Osteocyte (in vitro differentiated cells): ENCODE data around the gene LY6G5C. TPM values are rescaled to one million over a fixed set of nuclear protein-coding genes. Genes with fewer than 3 reads are reported as not detected.
A peak's percentile ranks its signal among the peaks of the same experiment; 100 is the strongest.

Experiments
- DNase-seq: peaks from one replicate; pipeline ENCODE4 v3.0.0; 2021; ENCODE audit warnings: mixed read lengths; ENCODE audit not compliant: unreplicated experiment; ENCODE audit errors: extremely low spot score
- H3K27ac Mint-ChIP-seq: one replicate; pipeline ENCODE4 v1.8.0; 2021; ENCODE audit warnings: mild to moderate bottlenecking, mixed read lengths; ENCODE audit not compliant: unreplicated experiment
- H3K27me3 Mint-ChIP-seq: one replicate; pipeline ENCODE4 v1.8.0; 2021; ENCODE audit warnings: mixed read lengths; ENCODE audit not compliant: unreplicated experiment
- H3K36me3 Mint-ChIP-seq: one replicate; pipeline ENCODE4 v1.8.0; 2021; ENCODE audit warnings: mixed read lengths; ENCODE audit not compliant: unreplicated experiment
- H3K4me1 Mint-ChIP-seq: one replicate; pipeline ENCODE4 v1.8.0; 2021; ENCODE audit warnings: mixed read lengths; ENCODE audit not compliant: unreplicated experiment
- H3K4me3 Mint-ChIP-seq: one replicate; pipeline ENCODE4 v1.8.0; 2021; ENCODE audit warnings: mild to moderate bottlenecking, moderate library complexity, mixed read lengths; ENCODE audit not compliant: unreplicated experiment
- H3K9me3 Mint-ChIP-seq: one replicate; pipeline ENCODE4 v1.8.0; 2021; ENCODE audit warnings: mixed read lengths; ENCODE audit not compliant: unreplicated experiment
- total RNA-seq: library from RNA; stranded (reverse); gene quantifications from 2 replicates; pipeline ENCODE4 v1.2.1, GENCODE V29; 2021
- TF ChIP-seq, protein P1 (sequence below): fragments of 200-600 bp; sonication (generic); IDR thresholded peaks from 2 replicates; pipeline ENCODE4 v1.5.0; 2021; ENCODE audit warnings: antibody characterized with exemption, mild to moderate bottlenecking, moderate library complexity

The LY6G5C gene
- total RNA-seq, 1 donor from 2014 or later = 3.9 TPM

DNA sequence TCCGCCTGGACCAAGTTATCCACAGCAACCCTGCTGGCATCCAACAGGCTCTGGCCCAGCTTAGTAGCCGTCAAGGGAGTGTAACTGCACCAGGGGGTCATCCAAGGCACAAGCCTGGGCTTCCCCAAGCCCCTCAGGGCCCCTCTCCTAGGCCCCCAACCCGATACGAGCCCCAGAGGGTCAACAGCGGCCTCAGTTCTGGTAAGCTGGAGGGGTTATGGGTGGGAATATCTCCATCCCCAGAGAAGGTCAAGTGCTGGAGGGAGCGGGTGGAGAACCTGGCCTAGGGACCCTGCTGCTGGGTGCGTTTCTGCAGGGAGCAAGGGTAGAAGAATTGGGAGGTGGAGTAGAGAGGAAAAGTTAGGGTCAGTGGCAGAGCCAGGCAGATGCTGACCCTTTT, 47.4 kb downstream of the LY6G5C start:
- Mint-ChIP-seq H3K4me3 (no peak overlapping the region), H3K27me3 (no peaks in the 10 kb centered on the region), H3K9me3 (no peaks in the 10 kb centered on the region), H3K4me1 (peaks cover 2% of the 10 kb centered on the region), H3K36me3 (peaks cover 43% of the 10 kb centered on the region), H3K27ac (peak overlapping the region; percentile 31)
- TF ChIP-seq, protein P1, sequence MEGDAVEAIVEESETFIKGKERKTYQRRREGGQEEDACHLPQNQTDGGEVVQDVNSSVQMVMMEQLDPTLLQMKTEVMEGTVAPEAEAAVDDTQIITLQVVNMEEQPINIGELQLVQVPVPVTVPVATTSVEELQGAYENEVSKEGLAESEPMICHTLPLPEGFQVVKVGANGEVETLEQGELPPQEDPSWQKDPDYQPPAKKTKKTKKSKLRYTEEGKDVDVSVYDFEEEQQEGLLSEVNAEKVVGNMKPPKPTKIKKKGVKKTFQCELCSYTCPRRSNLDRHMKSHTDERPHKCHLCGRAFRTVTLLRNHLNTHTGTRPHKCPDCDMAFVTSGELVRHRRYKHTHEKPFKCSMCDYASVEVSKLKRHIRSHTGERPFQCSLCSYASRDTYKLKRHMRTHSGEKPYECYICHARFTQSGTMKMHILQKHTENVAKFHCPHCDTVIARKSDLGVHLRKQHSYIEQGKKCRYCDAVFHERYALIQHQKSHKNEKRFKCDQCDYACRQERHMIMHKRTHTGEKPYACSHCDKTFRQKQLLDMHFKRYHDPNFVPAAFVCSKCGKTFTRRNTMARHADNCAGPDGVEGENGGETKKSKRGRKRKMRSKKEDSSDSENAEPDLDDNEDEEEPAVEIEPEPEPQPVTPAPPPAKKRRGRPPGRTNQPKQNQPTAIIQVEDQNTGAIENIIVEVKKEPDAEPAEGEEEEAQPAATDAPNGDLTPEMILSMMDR = no peak
- DNase-seq = no peak

DNA sequence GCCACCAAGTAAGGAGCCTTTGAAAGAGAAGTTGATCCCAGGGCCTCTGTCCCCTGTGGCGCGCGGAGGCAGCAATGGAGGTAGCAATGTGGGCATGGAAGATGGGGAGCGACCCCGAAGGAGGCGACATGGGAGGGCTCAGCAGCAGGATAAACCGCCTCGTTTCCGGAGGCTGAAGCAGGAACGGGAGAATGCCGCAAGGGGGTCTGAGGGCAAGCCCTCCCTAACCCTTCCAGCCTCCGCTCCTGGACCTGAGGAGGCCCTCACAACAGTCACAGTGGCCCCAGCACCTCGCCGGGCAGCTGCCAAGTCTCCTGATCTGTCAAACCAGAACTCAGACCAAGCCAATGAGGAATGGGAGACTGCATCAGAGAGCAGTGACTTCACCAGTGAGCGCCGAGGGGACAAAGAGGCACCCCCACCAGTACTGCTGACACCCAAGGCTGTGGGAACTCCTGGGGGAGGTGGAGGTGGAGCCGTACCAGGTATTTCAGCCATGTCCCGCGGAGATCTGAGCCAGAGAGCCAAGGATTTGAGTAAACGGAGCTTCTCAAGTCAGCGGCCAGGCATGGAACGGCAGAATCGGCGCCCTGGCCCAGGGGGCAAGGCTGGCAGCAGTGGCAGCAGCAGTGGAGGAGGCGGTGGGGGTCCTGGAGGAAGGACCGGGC, 48.5 kb downstream of the LY6G5C start:
- DNase-seq = no peak
- Mint-ChIP-seq H3K4me3 (no peak overlapping the region), H3K36me3 (peaks cover 52% of the 10 kb centered on the region), H3K9me3 (no peaks in the 10 kb centered on the region), H3K27ac (peak overlapping the region; percentile 31), H3K27me3 (no peaks in the 10 kb centered on the region), H3K4me1 (peaks cover 2% of the 10 kb centered on the region)
- TF ChIP-seq, protein P1 = no peak

DNA sequence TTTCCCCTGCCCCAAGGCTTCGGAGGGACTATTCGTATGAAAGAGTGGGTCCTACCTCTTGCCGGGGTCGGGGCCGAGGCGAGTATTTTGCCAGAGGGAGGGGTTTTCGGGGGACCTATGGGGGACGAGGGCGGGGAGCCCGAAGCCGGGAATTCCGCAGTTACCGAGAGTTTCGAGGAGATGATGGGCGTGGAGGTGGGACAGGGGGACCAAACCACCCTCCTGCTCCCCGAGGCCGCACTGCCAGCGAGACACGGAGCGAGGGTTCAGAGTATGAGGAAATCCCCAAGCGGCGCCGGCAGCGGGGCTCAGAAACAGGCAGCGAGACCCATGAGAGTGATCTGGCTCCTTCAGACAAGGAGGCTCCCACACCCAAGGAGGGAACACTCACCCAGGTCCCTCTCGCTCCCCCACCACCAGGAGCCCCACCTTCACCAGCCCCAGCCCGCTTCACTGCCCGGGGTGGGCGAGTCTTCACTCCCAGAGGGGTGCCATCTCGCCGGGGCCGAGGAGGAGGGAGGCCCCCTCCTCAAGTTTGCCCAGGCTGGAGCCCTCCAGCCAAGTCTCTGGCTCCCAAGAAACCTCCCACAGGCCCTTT, 49.1 kb downstream of the LY6G5C start:
- H3K36me3 Mint-ChIP-seq = peaks cover 53% of the 10 kb centered on the region

DNA sequence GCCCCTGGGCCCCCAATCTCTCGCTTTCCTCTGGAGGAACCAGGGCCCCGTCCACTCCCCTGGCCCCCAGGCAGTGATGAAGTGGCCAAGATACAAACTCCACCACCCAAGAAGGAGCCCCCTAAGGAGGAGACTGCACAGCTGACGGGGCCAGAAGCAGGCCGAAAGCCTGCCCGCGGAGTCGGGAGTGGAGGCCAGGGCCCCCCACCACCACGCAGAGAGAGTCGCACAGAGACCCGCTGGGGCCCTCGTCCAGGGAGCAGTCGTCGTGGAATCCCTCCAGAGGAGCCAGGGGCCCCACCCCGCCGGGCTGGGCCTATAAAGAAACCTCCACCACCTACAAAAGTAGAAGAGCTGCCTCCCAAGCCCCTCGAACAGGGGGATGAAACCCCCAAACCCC, 49.7 kb downstream of the LY6G5C start:
- H3K27ac Mint-ChIP-seq = no peak overlapping the region
- no peak for DNase-seq
- no peaks in the 10 kb centered on the region for H3K9me3 Mint-ChIP-seq
- no peaks in the 10 kb centered on the region for H3K27me3 Mint-ChIP-seq
- no peak overlapping the region for H3K4me3 Mint-ChIP-seq
- peaks cover 55% of the 10 kb centered on the region for H3K36me3 Mint-ChIP-seq
- H3K4me1 Mint-ChIP-seq = peaks cover 2% of the 10 kb centered on the region
- TF ChIP-seq, protein P1 = no peak

More for the DNA sequence above, 49.1 kb downstream of the LY6G5C start:
- H3K4me3 Mint-ChIP-seq = no peak overlapping the region
- no peak overlapping the region for H3K27ac Mint-ChIP-seq
- peaks cover 2% of the 10 kb centered on the region for H3K4me1 Mint-ChIP-seq
- DNase-seq = no peak
- TF ChIP-seq, protein P1 = no peak
- no peaks in the 10 kb centered on the region for H3K27me3 Mint-ChIP-seq
- H3K9me3 Mint-ChIP-seq = no peaks in the 10 kb centered on the region

DNA sequence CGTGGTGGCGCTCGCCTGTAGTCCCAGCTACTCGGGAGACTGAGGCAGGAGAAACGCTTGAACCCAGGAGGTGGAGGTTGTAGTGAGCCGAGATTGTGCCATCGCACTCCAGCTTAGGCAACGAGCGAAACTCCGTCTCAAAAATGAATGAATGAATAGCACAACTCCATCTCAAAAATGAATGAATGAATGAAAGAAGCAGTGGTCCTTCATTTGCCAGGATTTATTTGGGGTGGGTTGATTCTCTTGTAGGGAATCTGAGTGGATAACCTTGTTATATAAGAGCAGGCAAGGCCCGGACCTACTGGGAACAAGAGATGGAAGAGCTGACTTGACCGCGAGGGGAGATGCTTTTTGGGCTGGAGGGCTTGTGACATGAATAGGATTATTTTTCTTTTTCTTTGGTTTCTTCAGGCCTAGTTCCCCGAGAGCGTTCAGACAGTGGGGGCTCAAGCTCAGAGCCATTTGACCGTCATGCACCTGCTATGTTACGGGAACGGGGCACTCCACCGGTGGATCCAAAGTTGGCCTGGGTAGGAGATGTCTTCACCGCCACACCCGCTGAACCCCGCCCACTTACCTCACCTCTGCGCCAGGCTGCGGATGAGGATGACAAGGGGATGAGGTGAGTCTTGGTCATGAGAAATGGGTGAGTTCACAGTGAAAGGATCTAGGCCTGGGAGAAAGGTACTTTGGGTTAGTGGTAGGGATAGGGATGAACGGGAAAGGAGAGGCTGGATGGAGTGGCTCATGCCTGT, 50.5 kb downstream of the LY6G5C start:
- TF ChIP-seq, protein P1 = no peak
- DNase-seq = no peak
- Mint-ChIP-seq H3K4me3 (no peak overlapping the region), H3K9me3 (no peaks in the 10 kb centered on the region), H3K27me3 (no peaks in the 10 kb centered on the region), H3K27ac (no peak overlapping the region), H3K36me3 (peaks cover 56% of the 10 kb centered on the region), H3K4me1 (peaks cover 2% of the 10 kb centered on the region)
